IMR-90 (cell line): ENCODE results near the gene EHMT1. TPM values are rescaled to one million over a fixed set of nuclear protein-coding genes. Genes with fewer than 3 reads are reported as not detected.

Source experiments
- ATAC-seq: fragments of 200-7000 bp; cut with Tn5 transposase; 2 replicates; pipeline ENCODE4 v1.9.1; 2020; ENCODE audit warnings: low read depth, mild to moderate bottlenecking, moderate library complexity
- BruUV-seq: library from RNA; stranded (reverse); fragments of 400-500 nt; replicated peaks from 2 replicates; lab custom pipeline; 2021; lab: Mats Ljungman, UMichigan
- CTCF ChIA-PET: fragments of 300-600 bp; formaldehyde crosslinking; extraction: SDS; loops from one replicate; lab custom pipeline; 2021; ENCODE audit warnings: antibody characterized with exemption; lab: Yijun Ruan, JAX
- POLR2A ChIA-PET: fragments of 300-600 bp; sonication (Branson Sonifier 250); formaldehyde crosslinking; loops from one replicate; lab custom pipeline; 2022; ENCODE audit warnings: antibody characterized with exemption; ENCODE audit not compliant: unreplicated experiment; lab: Charles Lee
- DNase-seq: peaks from one replicate; pipeline ENCODE4 v3.0.0; 2013
- H2AFZ ChIP-seq: replicated peaks from 2 replicates; pipeline ENCODE3; 2013; ENCODE audit warnings: low read length, mild to moderate bottlenecking; ENCODE audit not compliant: poor library complexity
- H2AK5ac ChIP-seq: 2 replicates; pipeline ENCODE4 v1.6.1; 2013; ENCODE audit warnings: low read depth, low read length, inconsistent platforms
- H2AK9ac ChIP-seq: replicated peaks from 2 replicates; pipeline ENCODE3; 2013; ENCODE audit warnings: mild to moderate bottlenecking, low read depth, low read length, moderate library complexity; ENCODE audit not compliant: poor library complexity
- H2BK120ac ChIP-seq: 2 replicates; pipeline ENCODE4 v1.6.1; 2013; ENCODE audit warnings: low read depth, low read length, inconsistent platforms
- H2BK15ac ChIP-seq: 3 replicates; pipeline ENCODE4 v1.6.1; 2013; ENCODE audit warnings: low read depth, low read length, inconsistent platforms
- H2BK20ac ChIP-seq: 2 replicates; pipeline ENCODE4 v1.6.1; 2013; ENCODE audit warnings: low read depth, mild to moderate bottlenecking, inconsistent platforms, low read length, moderate library complexity
- H2BK5ac ChIP-seq: 2 replicates; pipeline ENCODE4 v1.6.1; 2013; ENCODE audit warnings: mild to moderate bottlenecking, low read depth, low read length, inconsistent platforms; ENCODE audit not compliant: poor library complexity, severe bottlenecking
- H3K14ac ChIP-seq: replicated peaks from 2 replicates; pipeline ENCODE4 v1.6.1; 2013; ENCODE audit warnings: low read depth, low read length, inconsistent platforms
- H3K18ac ChIP-seq: 2 replicates; pipeline ENCODE4 v1.6.1; 2013; ENCODE audit warnings: low read depth, low read length, control low read depth
- H3K23ac ChIP-seq: 2 replicates; pipeline ENCODE4 v1.6.1; 2013; ENCODE audit warnings: low read depth, low read length, inconsistent platforms
- H3K27ac ChIP-seq: 2 replicates; pipeline ENCODE4 v1.5.1; 2013; ENCODE audit warnings: mild to moderate bottlenecking, control low read depth, low read length; ENCODE audit not compliant: insufficient read depth
- H3K27me3 ChIP-seq: 2 replicates; pipeline ENCODE4 v1.6.1; 2013; ENCODE audit warnings: low read length; ENCODE audit not compliant: control insufficient read depth, insufficient read depth
- H3K36me3 ChIP-seq: 2 replicates; pipeline ENCODE4 v1.6.1; 2013; ENCODE audit warnings: low read length, mixed read lengths; ENCODE audit not compliant: control insufficient read depth, insufficient read depth
- H3K4ac ChIP-seq: 2 replicates; pipeline ENCODE4 v1.6.1; 2013; ENCODE audit warnings: low read depth, low read length, inconsistent platforms
- H3K4me1 ChIP-seq: 2 replicates; pipeline ENCODE4 v1.6.1; 2013; ENCODE audit warnings: low read length, mixed read lengths; ENCODE audit not compliant: control insufficient read depth, insufficient read depth
- H3K4me2 ChIP-seq: 2 replicates; pipeline ENCODE4 v1.6.1; 2013; ENCODE audit warnings: low read depth, mild to moderate bottlenecking, control low read depth, low read length, moderate library complexity
- H3K4me3 ChIP-seq: 2 replicates; pipeline ENCODE4 v1.5.1; 2013; ENCODE audit warnings: low read depth, mild to moderate bottlenecking, control low read depth, low read length, moderate library complexity; ENCODE audit not compliant: insufficient read depth
- H3K56ac ChIP-seq: 2 replicates; pipeline ENCODE4 v1.6.1; 2013; ENCODE audit warnings: low read length, inconsistent platforms; ENCODE audit not compliant: insufficient read depth; ENCODE audit errors: extremely low read depth
- H3K79me1 ChIP-seq, 2 experiments: 2 replicates each; pipeline ENCODE4 v1.6.1; 2013; ENCODE audit warnings: low read length in 2 of 2, inconsistent platforms in 1 of 2, low read depth in 1 of 2
- H3K9ac ChIP-seq: 2 replicates; pipeline ENCODE4 v1.6.1; 2013; ENCODE audit warnings: low read depth, low read length, control low read depth
- H3K9me1 ChIP-seq: 2 replicates; pipeline ENCODE4 v1.6.1; 2013; ENCODE audit warnings: low read length, inconsistent platforms; ENCODE audit not compliant: insufficient read depth
- H3K9me3 ChIP-seq: 2 replicates; pipeline ENCODE4 v1.6.1; 2013; ENCODE audit warnings: low read length; ENCODE audit not compliant: control insufficient read depth, insufficient read depth
- H4K20me1 ChIP-seq: 2 replicates; pipeline ENCODE4 v1.6.1; 2013; ENCODE audit warnings: low read length, inconsistent platforms; ENCODE audit not compliant: insufficient read depth
- H4K5ac ChIP-seq: 2 replicates; pipeline ENCODE4 v1.6.1; 2013; ENCODE audit warnings: mild to moderate bottlenecking, low read depth, low read length, control low read depth
- H4K8ac ChIP-seq, 2 experiments: 2 replicates each; pipeline ENCODE4 v1.6.1; 2013; ENCODE audit warnings: low read depth in 2 of 2, low read length in 2 of 2, control low read depth in 1 of 2, inconsistent platforms in 1 of 2
- H4K91ac ChIP-seq: 2 replicates; pipeline ENCODE4 v1.6.1; 2013; ENCODE audit warnings: low read depth, low read length, inconsistent platforms; ENCODE audit not compliant: insufficient read depth
- BHLHE40 ChIP-seq: fragments of 150-350 bp; IDR thresholded peaks from 2 replicates; pipeline ENCODE4 v1.6.1; 2016; ENCODE audit warnings: mild to moderate bottlenecking, low read depth, low read length
- CEBPB ChIP-seq: IDR thresholded peaks from 2 replicates; pipeline ENCODE4 v1.6.1; 2012; ENCODE audit warnings: low read depth, low read length, improper control_type of control experiment
- FOS ChIP-seq: fragments of 150-350 bp; IDR thresholded peaks from 2 replicates; pipeline ENCODE4 v1.6.1; 2016; ENCODE audit warnings: low read depth, low read length
- NFE2L2 ChIP-seq: fragments of 150-350 bp; IDR thresholded peaks from 2 replicates; pipeline ENCODE4 v1.6.1; 2016; ENCODE audit warnings: low read depth, mild to moderate bottlenecking, low read length
- RAD21 ChIP-seq: IDR thresholded peaks from 2 replicates; pipeline ENCODE4 v1.6.1; 2012; ENCODE audit warnings: low read length, improper control_type of control experiment
- RCOR1 ChIP-seq: IDR thresholded peaks from 2 replicates; pipeline ENCODE4 v1.6.1; 2012; ENCODE audit warnings: mild to moderate bottlenecking, low read length, improper control_type of control experiment; ENCODE audit not compliant: insufficient replicate concordance
- RFX5 ChIP-seq: IDR thresholded peaks from 2 replicates; pipeline ENCODE4 v1.8.0; 2012; ENCODE audit warnings: low read depth, mild to moderate bottlenecking, low read length, moderate library complexity
- SMC3 ChIP-seq: fragments of 150-350 bp; IDR thresholded peaks from 2 replicates; pipeline ENCODE4 v1.6.1; 2016; ENCODE audit warnings: low read depth, mild to moderate bottlenecking, antibody characterized with exemption, low read length, moderate library complexity
- WGBS, 2 experiments: methylation state at CpG; one replicate each; pipeline versions ENCODE4 v1.1.5 to v1.1.7; 2013; ENCODE audit warnings: missing lambda C conversion rate in 2 of 2; ENCODE audit not compliant: insufficient read length in 1 of 2; ENCODE audit errors: extremely low coverage in 2 of 2; 5-methylcytosine and 5-hydroxymethylcytosine counted together
- dilution Hi-C: fragments of 300-500 bp; cut with HindIII; formaldehyde crosslinking; loops from one replicate; pipeline ENCODE4 v1.14.3; 2018; ENCODE audit warnings: low sequenced_read_pairs; ENCODE audit not compliant: unreplicated experiment
- in situ Hi-C: fragments of 300-500 bp; cut with MboI; formaldehyde crosslinking; loops from 3 replicates; pipeline ENCODE4 v1.14.3; 2019; ENCODE audit warnings: low sequenced_read_pairs, inconsistent platforms, mixed read lengths
- intact Hi-C: fragments of 100-400 bp; cut with micrococcal nuclease; formaldehyde crosslinking; loops from 2 replicates; pipeline ENCODE4 v1.10.0; 2022
- polyA plus RNA-seq, 3 experiments: library from polyadenylated mRNA; depleted of rRNA; stranded (reverse); fragments of >200 nt; gene quantifications; 2 replicates each; pipeline ENCODE4 v1.2.3, GENCODE V29; 2012; ENCODE audit warnings: low replicate concordance in 1 of 3
- total RNA-seq: library from RNA; depleted of rRNA; stranded (reverse); fragments of >200 nt; gene quantifications from 2 replicates; pipeline ENCODE4 v1.2.3, GENCODE V29; 2012
- TF ChIP-seq, protein P1 (sequence below): fragments of 150-350 bp; IDR thresholded peaks from 2 replicates; pipeline ENCODE4 v1.6.1; 2017; ENCODE audit warnings: mild to moderate bottlenecking, antibody characterized with exemption, low read length, low read depth
- TF ChIP-seq, protein P2 (sequence below): conservative IDR thresholded peaks from 2 replicates; pipeline ENCODE4 v1.5.1; 2012; ENCODE audit warnings: mild to moderate bottlenecking, low read depth, low read length, improper control_type of control experiment

The EHMT1 gene
- total and polyA plus RNA-seq, 2 of the 4 experiments (the other 2 are of a cell fraction), result 32.8 to 35.1 TPM

- Histone ChIP-seq H3K9me3 (no peaks in the 10 kb centered on the region), H2AK9ac (no peak overlapping the region), H3K23ac (no peak overlapping the region), H3K56ac (no peak overlapping the region), H3K9me1 (no peaks in the 10 kb centered on the region; the same call in 1 of the 2 replicates), H2BK5ac (no peak overlapping the region), H3K4me1 (no peaks in the 10 kb centered on the region; the same call in 1 of the 2 replicates), H3K4ac (no peak overlapping the region), H4K8ac (no peak overlapping the region), H3K4me2 (no peak overlapping the region), H2BK20ac (no peak overlapping the region), H3K9ac (no peak overlapping the region), H2AK5ac (no peak overlapping the region), H4K20me1 (peaks cover 15% of the 10 kb centered on the region; the same call in 1 of the 2 replicates), H2BK15ac (no peak overlapping the region), H2BK120ac (no peak overlapping the region), H4K91ac (no peak overlapping the region), H3K36me3 (peaks cover 45% of the 10 kb centered on the region), H2AFZ (no peak overlapping the region), H3K18ac (no peak overlapping the region), H3K4me3 (no peak overlapping the region), H3K27me3 (no peaks in the 10 kb centered on the region), H4K5ac (no peak overlapping the region), H3K79me1 (peaks cover 4 to 13% of the 10 kb centered on the region in 2 experiments; a peak in 2 of 4 replicates), H3K14ac (no peak overlapping the region), H3K27ac (no peak overlapping the region)
- ChIA-PET CTCF (no interaction called here), POLR2A (no interaction called here)
- TF ChIP-seq RFX5 (no peak), RCOR1 (no peak), NFE2L2 (no peak), SMC3 (no peak), BHLHE40 (no peak), CEBPB (no peak), RAD21 (no peak), FOS (no peak)
- TF ChIP-seq, protein P1, sequence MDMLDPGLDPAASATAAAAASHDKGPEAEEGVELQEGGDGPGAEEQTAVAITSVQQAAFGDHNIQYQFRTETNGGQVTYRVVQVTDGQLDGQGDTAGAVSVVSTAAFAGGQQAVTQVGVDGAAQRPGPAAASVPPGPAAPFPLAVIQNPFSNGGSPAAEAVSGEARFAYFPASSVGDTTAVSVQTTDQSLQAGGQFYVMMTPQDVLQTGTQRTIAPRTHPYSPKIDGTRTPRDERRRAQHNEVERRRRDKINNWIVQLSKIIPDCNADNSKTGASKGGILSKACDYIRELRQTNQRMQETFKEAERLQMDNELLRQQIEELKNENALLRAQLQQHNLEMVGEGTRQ, result no peak
- TF ChIP-seq, protein P2, sequence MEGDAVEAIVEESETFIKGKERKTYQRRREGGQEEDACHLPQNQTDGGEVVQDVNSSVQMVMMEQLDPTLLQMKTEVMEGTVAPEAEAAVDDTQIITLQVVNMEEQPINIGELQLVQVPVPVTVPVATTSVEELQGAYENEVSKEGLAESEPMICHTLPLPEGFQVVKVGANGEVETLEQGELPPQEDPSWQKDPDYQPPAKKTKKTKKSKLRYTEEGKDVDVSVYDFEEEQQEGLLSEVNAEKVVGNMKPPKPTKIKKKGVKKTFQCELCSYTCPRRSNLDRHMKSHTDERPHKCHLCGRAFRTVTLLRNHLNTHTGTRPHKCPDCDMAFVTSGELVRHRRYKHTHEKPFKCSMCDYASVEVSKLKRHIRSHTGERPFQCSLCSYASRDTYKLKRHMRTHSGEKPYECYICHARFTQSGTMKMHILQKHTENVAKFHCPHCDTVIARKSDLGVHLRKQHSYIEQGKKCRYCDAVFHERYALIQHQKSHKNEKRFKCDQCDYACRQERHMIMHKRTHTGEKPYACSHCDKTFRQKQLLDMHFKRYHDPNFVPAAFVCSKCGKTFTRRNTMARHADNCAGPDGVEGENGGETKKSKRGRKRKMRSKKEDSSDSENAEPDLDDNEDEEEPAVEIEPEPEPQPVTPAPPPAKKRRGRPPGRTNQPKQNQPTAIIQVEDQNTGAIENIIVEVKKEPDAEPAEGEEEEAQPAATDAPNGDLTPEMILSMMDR, result no peak
- no peak for ATAC-seq
- intact Hi-C loops (no loop called here), in situ Hi-C loops (no loop called here), dilution Hi-C loops (no loop called here)
- no peak for DNase-seq
- WGBS, 2 experiments, result 97% methylated on average over 14 of the region's 44 CpGs; no CpG with 5 or more reads in 1 of the 2 experiments
- no TSS peak for BruUV-seq
Measured at GRCh38 chr9:137832830-137833590, 214.2 kb downstream of the EHMT1 start.
